HL-60 (cell line): Measurements from ENCODE around the gene ZSCAN5A.

Source experiments
- POLR2AphosphoS5 ChIP-seq: IDR thresholded peaks from 2 replicates; pipeline ENCODE4 v1.6.1; 2012; ENCODE audit warnings: low read depth
- TF ChIP-seq, protein P1 (sequence below): IDR thresholded peaks from one replicate; pipeline ENCODE4 v1.5.1; 2011; ENCODE audit warnings: low read length, control low read depth, inconsistent platforms; ENCODE audit not compliant: insufficient read depth

DNA sequence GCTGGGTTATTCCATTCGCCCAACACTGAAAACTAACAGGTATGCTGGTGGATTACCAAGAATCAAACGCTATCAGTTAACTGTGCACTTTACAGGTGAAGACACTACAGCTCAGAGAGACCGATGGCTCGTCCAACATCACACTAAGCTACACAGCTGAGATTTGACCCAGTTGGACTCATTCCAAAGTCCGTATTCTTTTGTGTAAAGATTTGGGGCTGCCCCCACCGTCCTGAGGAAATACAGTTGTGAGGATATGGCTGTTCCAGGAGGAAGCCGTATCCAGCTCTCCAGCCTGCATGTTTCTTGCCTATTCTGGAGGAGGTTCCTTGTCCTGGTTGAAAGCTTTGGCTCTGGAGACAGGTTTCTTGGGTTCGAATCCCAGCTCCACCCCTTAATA lies 4.2 kb downstream of the ZSCAN5A start:
- TF ChIP-seq, protein P1, sequence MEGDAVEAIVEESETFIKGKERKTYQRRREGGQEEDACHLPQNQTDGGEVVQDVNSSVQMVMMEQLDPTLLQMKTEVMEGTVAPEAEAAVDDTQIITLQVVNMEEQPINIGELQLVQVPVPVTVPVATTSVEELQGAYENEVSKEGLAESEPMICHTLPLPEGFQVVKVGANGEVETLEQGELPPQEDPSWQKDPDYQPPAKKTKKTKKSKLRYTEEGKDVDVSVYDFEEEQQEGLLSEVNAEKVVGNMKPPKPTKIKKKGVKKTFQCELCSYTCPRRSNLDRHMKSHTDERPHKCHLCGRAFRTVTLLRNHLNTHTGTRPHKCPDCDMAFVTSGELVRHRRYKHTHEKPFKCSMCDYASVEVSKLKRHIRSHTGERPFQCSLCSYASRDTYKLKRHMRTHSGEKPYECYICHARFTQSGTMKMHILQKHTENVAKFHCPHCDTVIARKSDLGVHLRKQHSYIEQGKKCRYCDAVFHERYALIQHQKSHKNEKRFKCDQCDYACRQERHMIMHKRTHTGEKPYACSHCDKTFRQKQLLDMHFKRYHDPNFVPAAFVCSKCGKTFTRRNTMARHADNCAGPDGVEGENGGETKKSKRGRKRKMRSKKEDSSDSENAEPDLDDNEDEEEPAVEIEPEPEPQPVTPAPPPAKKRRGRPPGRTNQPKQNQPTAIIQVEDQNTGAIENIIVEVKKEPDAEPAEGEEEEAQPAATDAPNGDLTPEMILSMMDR, result no peak
- TF ChIP-seq POLR2AphosphoS5, result no peak
